Body of pancreas (tissue), 4 donors: Measurements from ENCODE around the gene SEC31A. TPM values are rescaled to one million over a fixed set of nuclear protein-coding genes. Genes with fewer than 3 reads are reported as not detected.
A peak's percentile ranks its signal among the peaks of the same experiment; 100 is the strongest.

Source experiments
- ATAC-seq: fragments of 150-250 bp; one replicate; pipeline ENCODE4 v1.9.1; 2016
- DNase-seq, 4 donors: peaks; one replicate each; pipeline ENCODE4 v3.0.0-alpha.2; 2019
- H3K27ac ChIP-seq, 4 donors: fragments of 200-600 bp; sonication (generic); 1 replicate in 3 of 4; 2 replicates in 1 of 4; pipeline versions ENCODE4 v1.5.1 to v1.6.1; 2016 to 2019; ENCODE audit warnings: mild to moderate bottlenecking in 1 of 4, mixed read lengths in 1 of 4, moderate library complexity in 1 of 4
- H3K27me3 ChIP-seq, 2 donors: fragments of 200-600 bp; sonication (generic); one replicate each; pipeline ENCODE4 v1.6.0; 2016; ENCODE audit warnings: mild to moderate bottlenecking in 1 of 2
- H3K36me3 ChIP-seq, 2 donors: fragments of 200-600 bp; sonication (generic); replicated peaks in 1 of 2; 2 replicates each; pipeline ENCODE4 v1.5.1; 2016; ENCODE audit warnings: low read depth in 2 of 2; ENCODE audit not compliant: insufficient read depth in 1 of 2
- H3K4me1 ChIP-seq: fragments of 200-600 bp; sonication (generic); one replicate; pipeline ENCODE4 v1.6.0; 2016
- H3K4me3 ChIP-seq, 2 donors: fragments of 200-600 bp; sonication (generic); 1 replicate in 1 of 2; 2 replicates in 1 of 2; pipeline ENCODE4 v1.5.1; 2016 to 2019
- H3K9me3 ChIP-seq, 3 donors: fragments of 200-600 bp; sonication (generic); 1 replicate in 2 of 3; 2 replicates in 1 of 3; pipeline ENCODE4 v1.5.1; 2016
- CTCF ChIP-seq, 7 experiments: fragments of 450-650 bp in 4 of 7; fragments of 200-600 bp in 3 of 7; sonication (generic) in 3 of 7; IDR thresholded peaks; one replicate each; pipeline ENCODE4 v1.5.1; 2016 to 2019; ENCODE audit warnings: antibody characterized with exemption in 7 of 7
- POLR2A ChIP-seq, 3 donors: fragments of 450-650 bp; IDR thresholded peaks; one replicate each; pipeline ENCODE4 v1.6.1; 2016; ENCODE audit warnings: antibody characterized with exemption in 3 of 3, mild to moderate bottlenecking in 2 of 3
- WGBS, 2 donors: methylation state at CpG; one replicate each; pipeline ENCODE4 v1.1.5; 2017; 5-methylcytosine and 5-hydroxymethylcytosine counted together
- intact Hi-C: fragments of 100-400 bp; cut with DNase I; formaldehyde crosslinking; loops from one replicate; pipeline ENCODE4 v1.15.1; 2023
- total RNA-seq, 2 donors: library from RNA; depleted of rRNA; stranded (reverse); fragments of >200 nt; gene quantifications; one replicate each; pipeline ENCODE4 v1.1.0, GENCODE V29; 2016

SEC31A gene
- total RNA-seq, 2 donors from 2014 or later, result 215 to 245 TPM

DNA sequence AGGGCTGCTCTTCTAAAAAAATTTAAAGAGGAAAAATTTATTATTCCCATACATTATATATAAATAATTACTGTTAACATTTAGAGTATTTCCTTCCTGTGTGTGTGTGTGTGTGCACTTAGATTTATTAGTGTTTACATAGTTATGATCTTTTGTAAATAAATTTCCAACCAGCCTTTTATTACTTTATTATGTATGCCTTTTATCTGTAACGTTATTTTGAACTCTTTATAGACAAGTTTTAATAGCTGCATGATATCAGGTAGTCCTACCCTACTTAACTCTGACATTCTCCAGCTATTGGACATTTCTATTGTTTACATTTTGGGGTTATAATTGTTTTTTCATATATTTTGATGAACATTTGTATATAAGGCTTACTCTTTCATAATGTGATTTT, 18.4 kb upstream of the SEC31A start:
- DNase-seq (no peak), ATAC-seq (no peak)
- no peaks in the 10 kb centered on the region for H3K27me3 ChIP-seq
- TF ChIP-seq CTCF (IDR thresholded peaks at IDR 0.05) (no peak), POLR2A (IDR thresholded peaks at IDR 0.05) (no peak)
- 23 to 35% methylated on average over 1 of the region's 1 CpG for WGBS, 2 donors
- intact Hi-C loops, result no loop called here
- H3K36me3 ChIP-seq, result peaks cover 0 to 3% of the 10 kb centered on the region in 2 donors
- no peaks in the 10 kb centered on the region for H3K9me3 ChIP-seq
- H3K27ac ChIP-seq, result no peak overlapping the region
- no peak overlapping the region for H3K4me3 ChIP-seq
- H3K4me1 ChIP-seq, result no peaks in the 10 kb centered on the region

- no peak for DNase-seq
- H3K9me3 ChIP-seq, result no peaks in the 10 kb centered on the region
- no peak for ATAC-seq
- no peak for TF ChIP-seq POLR2A (IDR thresholded peaks at IDR 0.05)
- TF ChIP-seq CTCF (IDR thresholded peaks at IDR 0.05), result no peak
- H3K36me3 ChIP-seq, result peaks cover 0 to 3% of the 10 kb centered on the region in 2 donors
- WGBS, 2 donors, result 87 to 89% methylated on average over 3 of the region's 3 CpGs
- no peaks in the 10 kb centered on the region for H3K27me3 ChIP-seq
- H3K4me3 ChIP-seq, result no peak overlapping the region
- H3K4me1 ChIP-seq, result no peaks in the 10 kb centered on the region
- intact Hi-C loops, result no loop called here
- no peak overlapping the region for H3K27ac ChIP-seq
These were observed 15.5 kb upstream of the SEC31A start for GRCh38 chr4:82906469-82906868.

DNA sequence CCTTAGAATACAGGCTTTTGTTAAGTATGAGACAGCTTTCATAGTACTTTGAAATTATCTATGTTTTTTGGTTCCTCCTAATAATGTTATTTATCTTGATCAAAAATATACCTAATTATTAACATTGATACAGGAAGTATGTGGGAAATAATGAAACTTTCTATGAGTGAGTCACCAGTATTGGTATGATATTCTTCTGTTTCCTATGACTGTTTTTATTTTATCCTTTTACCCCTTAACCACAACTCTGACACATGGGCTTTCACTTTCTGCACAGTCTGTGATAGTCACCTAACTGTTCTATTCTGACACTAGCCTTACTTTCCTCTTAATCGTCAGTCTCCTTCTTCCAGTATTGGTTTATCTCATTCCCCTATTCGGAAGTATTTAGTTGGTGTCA, 14.3 kb upstream of the SEC31A start:
- no peak overlapping the region for H3K4me3 ChIP-seq
- ATAC-seq (no peak), DNase-seq (no peak)
- no peaks in the 10 kb centered on the region for H3K9me3 ChIP-seq
- peaks cover 0 to 3% of the 10 kb centered on the region in 2 donors for H3K36me3 ChIP-seq
- intact Hi-C loops, result no loop called here
- H3K27ac ChIP-seq, result no peak overlapping the region
- no peaks in the 10 kb centered on the region for H3K4me1 ChIP-seq
- 67 to 76% methylated on average over 2 of the region's 2 CpGs for WGBS, 2 donors
- no peak for TF ChIP-seq POLR2A (IDR thresholded peaks at IDR 0.05)
- TF ChIP-seq CTCF (IDR thresholded peaks at IDR 0.05), result no peak
- no peaks in the 10 kb centered on the region for H3K27me3 ChIP-seq

- Histone ChIP-seq H3K27me3 (no peaks in the 10 kb centered on the region), H3K9me3 (no peaks in the 10 kb centered on the region), H3K36me3 (peaks cover 0 to 3% of the 10 kb centered on the region in 2 donors), H3K27ac (no peak overlapping the region), H3K4me1 (peaks cover 8% of the 10 kb centered on the region), H3K4me3 (no peak overlapping the region)
- intact Hi-C loops, result no loop called here
- no peak for DNase-seq
- no peak for TF ChIP-seq POLR2A (IDR thresholded peaks at IDR 0.05)
- TF ChIP-seq CTCF (IDR thresholded peaks at IDR 0.05), result no peak
- WGBS, 2 donors, result 90 to 93% methylated on average over 5 of the region's 5 CpGs
- no peak for ATAC-seq
These were observed 12.8 kb upstream of the SEC31A start for GRCh38 chr4:82903737-82904136.

- Histone ChIP-seq H3K4me3 (peak overlapping the region; percentile 13 to 18), H3K9me3 (no peaks in the 10 kb centered on the region), H3K36me3 (peaks cover 0 to 1% of the 10 kb centered on the region in 2 donors), H3K27ac (peak overlapping the region; percentile 89 to 100 (median 100)), H3K4me1 (peaks cover 23% of the 10 kb centered on the region), H3K27me3 (no peaks in the 10 kb centered on the region)
- 0 to 1% methylated on average over 8 of the region's 8 CpGs for WGBS, 2 donors
- peak in 1 of 4 donors; percentile 23 for DNase-seq
- ATAC-seq, result no peak
- no peak for TF ChIP-seq CTCF (IDR thresholded peaks at IDR 0.05)
- no peak for TF ChIP-seq POLR2A (IDR thresholded peaks at IDR 0.05)
- intact Hi-C loops, result no loop called here
These were observed 10.3 kb upstream of the SEC31A start for GRCh38 chr4:82901183-82901718.
